ENCODE data around the gene MARK2.

MARK2 gene

GRCh38 chr11:63837027-63837688 is 1.8 kb upstream of the MARK2 start:
- DNase-seq (ENCODE audit: low read depth): no peak

GRCh38 chr11:63837739-63838138 is 1.2 kb upstream of the MARK2 start:
- no peak overlapping the region for H3K4me3 ChIP-seq (ENCODE audit: low read depth, low read length)
- DNase-seq (ENCODE audit: low read depth): no peak
- TF ChIP-seq CTCF (IDR thresholded peaks at IDR 0.05; ENCODE audit: control insufficient read depth, extremely low read depth, insufficient read depth): no peak

More at GRCh38 chr11:63837027-63837688, 1.8 kb upstream of the MARK2 start:
- peak; percentile 96 for TF ChIP-seq CTCF (IDR thresholded peaks at IDR 0.05; ENCODE audit: control insufficient read depth, extremely low read depth, insufficient read depth)
- no peak overlapping the region for H3K4me3 ChIP-seq (ENCODE audit: low read depth, low read length)

- H3K4me3 ChIP-seq (ENCODE audit: low read depth, low read length): peak overlapping the region; percentile 38
- no peak for DNase-seq (ENCODE audit: low read depth)
- no peak for TF ChIP-seq CTCF (IDR thresholded peaks at IDR 0.05; ENCODE audit: control insufficient read depth, extremely low read depth, insufficient read depth)
Measured at GRCh38 chr11:63838150-63838677, 696 bp upstream of the MARK2 start.

GRCh38 chr11:63839508-63840355 is 822 bp downstream of the MARK2 start:
- TF ChIP-seq CTCF (IDR thresholded peaks at IDR 0.05; ENCODE audit: control insufficient read depth, extremely low read depth, insufficient read depth): no peak
- no peak for DNase-seq (ENCODE audit: low read depth)
- peak overlapping the region; percentile 91 for H3K4me3 ChIP-seq (ENCODE audit: low read depth, low read length)

- no peak for DNase-seq (ENCODE audit: low read depth)
- no peak for TF ChIP-seq CTCF (IDR thresholded peaks at IDR 0.05; ENCODE audit: control insufficient read depth, extremely low read depth, insufficient read depth)
- H3K4me3 ChIP-seq (ENCODE audit: low read depth, low read length): peak overlapping the region; percentile 91
Measured at GRCh38 chr11:63840356-63841060, 1.6 kb downstream of the MARK2 start.

- H3K4me3 ChIP-seq (ENCODE audit: low read depth, low read length): peak overlapping the region; percentile 91
- DNase-seq (ENCODE audit: low read depth): no peak
- TF ChIP-seq CTCF (IDR thresholded peaks at IDR 0.05; ENCODE audit: control insufficient read depth, extremely low read depth, insufficient read depth): no peak
Measured at GRCh38 chr11:63841554-63841953, 2.6 kb downstream of the MARK2 start.
